MCF 10A (cell line): Measurements from ENCODE around the gene NAA10. TPM values are rescaled to one million over a fixed set of nuclear protein-coding genes. Genes with fewer than 3 reads are reported as not detected.

Experiments
- BruUV-seq: library from RNA; stranded (reverse); fragments of 400-500 nt; replicated peaks from 2 replicates; lab custom pipeline; 2021; lab: Mats Ljungman, UMichigan
- CTCF ChIA-PET: fragments of 300-600 bp; sonication (Branson Sonifier 250); formaldehyde crosslinking; extraction: SDS; loops from one replicate; lab custom pipeline; 2021; ENCODE audit warnings: antibody characterized with exemption, inconsistent platforms; lab: Yijun Ruan, JAX
- POLR2A ChIA-PET: fragments of 300-600, 350-650 bp; sonication (Branson Sonifier 250); formaldehyde crosslinking; extraction: SDS; loops from one replicate; lab custom pipeline; 2020; ENCODE audit warnings: antibody characterized with exemption, inconsistent platforms; lab: Yijun Ruan, JAX
- DNase-seq: peaks from one replicate; pipeline ENCODE4 v3.0.0-alpha.2; 2018; ENCODE audit not compliant: unreplicated experiment
- H3K27ac Mint-ChIP-seq: one replicate; pipeline ENCODE4 v1.8.0; 2022; ENCODE audit warnings: mild to moderate bottlenecking, low read depth, mixed read lengths; ENCODE audit not compliant: unreplicated experiment
- H3K27me3 Mint-ChIP-seq: one replicate; pipeline ENCODE4 v1.8.0; 2022; ENCODE audit warnings: mixed read lengths; ENCODE audit not compliant: insufficient read depth, unreplicated experiment
- H3K36me3 Mint-ChIP-seq: one replicate; pipeline ENCODE4 v1.8.0; 2022; ENCODE audit warnings: mild to moderate bottlenecking, moderate library complexity, mixed read lengths; ENCODE audit not compliant: insufficient read depth, unreplicated experiment
- H3K4me1 Mint-ChIP-seq: one replicate; pipeline ENCODE4 v1.8.0; 2022; ENCODE audit warnings: mixed read lengths; ENCODE audit not compliant: insufficient read depth, unreplicated experiment
- H3K4me3 Mint-ChIP-seq: one replicate; pipeline ENCODE4 v1.8.0; 2022; ENCODE audit warnings: mild to moderate bottlenecking, moderate library complexity, mixed read lengths; ENCODE audit not compliant: unreplicated experiment
- H3K9me3 Mint-ChIP-seq: one replicate; pipeline ENCODE4 v1.8.0; 2022; ENCODE audit warnings: mixed read lengths; ENCODE audit not compliant: unreplicated experiment
- intact Hi-C: fragments of 100-400 bp; cut with micrococcal nuclease; formaldehyde crosslinking; loops from 2 replicates; pipeline ENCODE4 v1.14.1; 2022
- total RNA-seq: library from RNA; stranded (reverse); gene quantifications from 2 replicates; pipeline ENCODE4 v1.2.3, GENCODE V29; 2022
- TF ChIP-seq, protein P1 (sequence below): fragments of 200-600 bp; IDR thresholded peaks from one replicate; pipeline ENCODE4 v1.8.0; 2022; ENCODE audit warnings: antibody characterized with exemption, mild to moderate bottlenecking; ENCODE audit not compliant: unreplicated experiment

The NAA10 gene
- total RNA-seq, 1 experiment from 2014 or later: 166 TPM

DNA sequence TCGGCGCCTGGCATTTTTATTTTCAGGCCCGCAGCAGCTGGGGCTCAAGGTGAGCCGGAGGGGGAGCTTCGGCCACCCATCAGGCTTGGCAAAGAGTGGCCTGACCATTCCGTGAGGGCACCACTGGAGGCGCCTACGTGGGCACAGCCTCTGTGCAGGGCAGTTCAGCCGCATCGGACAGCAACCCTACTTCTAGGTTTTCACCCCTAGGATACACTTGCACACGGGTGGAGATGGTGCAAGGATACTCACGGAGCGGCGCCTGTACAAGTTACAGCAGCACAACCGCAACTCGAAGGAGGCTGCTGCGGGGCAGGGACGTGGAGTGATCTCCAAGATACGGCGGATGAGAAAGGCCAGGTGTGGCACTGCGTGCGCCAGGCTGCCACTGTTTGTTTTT, 25.9 kb upstream of the NAA10 start:
- peaks cover 62% of the 10 kb centered on the region for H3K36me3 Mint-ChIP-seq
- no peak overlapping the region for H3K4me3 Mint-ChIP-seq
- H3K27me3 Mint-ChIP-seq: no peaks in the 10 kb centered on the region
- ChIA-PET CTCF (interaction anchor here (0.6 to 3.2 kb wide), 2 partner anchors 14 kb away, joined by 4 to 18 read pairs; no protein-coding TSS in a partner anchor), POLR2A (no interaction called here)
- no peak overlapping the region for H3K27ac Mint-ChIP-seq
- BruUV-seq: no TSS peak
- H3K4me1 Mint-ChIP-seq: no peaks in the 10 kb centered on the region
- TF ChIP-seq, protein P1, sequence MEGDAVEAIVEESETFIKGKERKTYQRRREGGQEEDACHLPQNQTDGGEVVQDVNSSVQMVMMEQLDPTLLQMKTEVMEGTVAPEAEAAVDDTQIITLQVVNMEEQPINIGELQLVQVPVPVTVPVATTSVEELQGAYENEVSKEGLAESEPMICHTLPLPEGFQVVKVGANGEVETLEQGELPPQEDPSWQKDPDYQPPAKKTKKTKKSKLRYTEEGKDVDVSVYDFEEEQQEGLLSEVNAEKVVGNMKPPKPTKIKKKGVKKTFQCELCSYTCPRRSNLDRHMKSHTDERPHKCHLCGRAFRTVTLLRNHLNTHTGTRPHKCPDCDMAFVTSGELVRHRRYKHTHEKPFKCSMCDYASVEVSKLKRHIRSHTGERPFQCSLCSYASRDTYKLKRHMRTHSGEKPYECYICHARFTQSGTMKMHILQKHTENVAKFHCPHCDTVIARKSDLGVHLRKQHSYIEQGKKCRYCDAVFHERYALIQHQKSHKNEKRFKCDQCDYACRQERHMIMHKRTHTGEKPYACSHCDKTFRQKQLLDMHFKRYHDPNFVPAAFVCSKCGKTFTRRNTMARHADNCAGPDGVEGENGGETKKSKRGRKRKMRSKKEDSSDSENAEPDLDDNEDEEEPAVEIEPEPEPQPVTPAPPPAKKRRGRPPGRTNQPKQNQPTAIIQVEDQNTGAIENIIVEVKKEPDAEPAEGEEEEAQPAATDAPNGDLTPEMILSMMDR: no peak
- DNase-seq: no peak
- H3K9me3 Mint-ChIP-seq: no peaks in the 10 kb centered on the region
- intact Hi-C loops: no loop called here

DNA sequence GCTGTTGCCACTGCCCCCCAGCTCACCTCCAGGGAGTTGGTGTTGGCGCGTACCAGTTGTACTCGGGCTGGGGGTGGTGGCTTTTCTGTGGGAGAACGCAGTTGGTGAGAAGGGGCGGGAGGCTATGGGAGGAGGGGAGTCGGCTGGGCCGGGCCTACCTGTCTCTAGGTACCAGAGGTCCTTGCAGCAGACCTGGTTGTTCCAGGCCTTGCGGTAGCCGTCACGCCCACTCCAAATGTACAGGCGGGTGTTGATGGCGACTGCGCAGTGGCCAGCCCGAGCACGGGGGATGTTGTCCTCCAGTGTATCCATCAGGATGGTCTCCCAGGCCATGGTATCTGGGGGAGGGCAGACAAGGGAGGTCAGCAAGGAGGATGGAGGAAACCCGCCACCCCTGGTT, 25.2 kb upstream of the NAA10 start:
- ChIA-PET CTCF (interaction anchor here (0.6 kb wide), 1 partner anchor 13 kb away, joined by 4 read pairs; no protein-coding TSS in a partner anchor), POLR2A (no interaction called here)
- TF ChIP-seq, protein P1: no peak
- Mint-ChIP-seq H3K4me3 (no peak overlapping the region), H3K27me3 (no peaks in the 10 kb centered on the region), H3K9me3 (no peaks in the 10 kb centered on the region), H3K4me1 (no peaks in the 10 kb centered on the region), H3K36me3 (peaks cover 65% of the 10 kb centered on the region), H3K27ac (no peak overlapping the region)
- DNase-seq: no peak
- no TSS peak for BruUV-seq
- intact Hi-C loops: no loop called here

DNA sequence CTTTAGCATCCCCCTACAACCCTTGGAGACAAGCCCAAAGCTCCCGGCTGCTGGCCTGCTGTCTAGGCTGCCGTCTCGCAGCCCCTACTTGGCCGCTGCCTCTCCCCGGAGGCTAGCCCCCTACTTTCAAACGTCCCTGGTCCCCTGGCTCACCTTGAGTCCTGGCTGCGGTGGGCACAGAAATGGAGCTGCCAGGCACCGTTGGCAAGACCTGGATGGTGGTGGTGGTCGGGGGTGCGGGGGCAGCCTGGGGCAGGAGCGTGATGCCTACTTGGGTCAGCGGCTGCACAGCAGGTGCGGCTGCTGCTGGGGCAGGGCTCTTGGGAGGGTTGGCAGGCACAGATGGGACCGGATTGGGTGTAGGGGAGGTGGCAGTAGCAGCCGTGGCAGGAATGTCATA, 24.8 kb upstream of the NAA10 start:
- no peak overlapping the region for H3K27ac Mint-ChIP-seq
- no peaks in the 10 kb centered on the region for H3K4me1 Mint-ChIP-seq
- intact Hi-C loops: no loop called here
- ChIA-PET POLR2A (no interaction called here), CTCF (interaction anchor here (0.5 kb wide), 1 partner anchor 420 kb away, joined by 3 read pairs; no protein-coding TSS in a partner anchor)
- no peaks in the 10 kb centered on the region for H3K27me3 Mint-ChIP-seq
- TF ChIP-seq, protein P1: no peak
- no peak for DNase-seq
- BruUV-seq: no TSS peak
- no peak overlapping the region for H3K4me3 Mint-ChIP-seq
- H3K9me3 Mint-ChIP-seq: no peaks in the 10 kb centered on the region
- peaks cover 65% of the 10 kb centered on the region for H3K36me3 Mint-ChIP-seq

DNA sequence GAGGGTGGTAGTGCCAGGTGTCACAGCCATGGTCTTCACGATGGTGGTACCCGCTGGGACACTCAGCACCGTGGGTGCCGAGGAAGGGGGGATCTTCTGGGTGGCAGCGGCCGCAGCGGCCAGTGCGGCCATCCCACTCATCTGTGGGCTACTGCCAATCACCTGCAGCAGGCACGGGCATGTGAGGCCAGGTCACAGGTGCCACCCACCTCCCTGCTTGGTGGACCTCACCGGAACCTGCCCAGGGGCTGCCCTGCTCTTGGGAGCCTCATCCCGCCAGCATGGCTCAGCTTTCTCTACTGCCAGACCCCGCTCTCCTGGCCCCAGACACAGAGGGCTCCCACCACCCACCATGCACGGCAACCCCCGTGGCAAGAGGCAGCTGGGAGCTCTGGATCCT, 23.8 kb upstream of the NAA10 start:
- Mint-ChIP-seq H3K9me3 (no peaks in the 10 kb centered on the region), H3K27me3 (no peaks in the 10 kb centered on the region), H3K4me1 (no peaks in the 10 kb centered on the region), H3K36me3 (peaks cover 71% of the 10 kb centered on the region), H3K4me3 (no peak overlapping the region), H3K27ac (no peak overlapping the region)
- BruUV-seq: no TSS peak
- POLR2A ChIA-PET: interaction anchor here (0.7 kb wide), 1 partner anchor 274 kb away, joined by 4 read pairs; no protein-coding TSS in a partner anchor
- CTCF ChIA-PET: interaction anchor here (0.7 to 2.4 kb wide), 3 partner anchors 8 to 123 kb away, joined by 3 to 5 read pairs (median 4); no protein-coding TSS in a partner anchor
- intact Hi-C loops: no loop called here
- TF ChIP-seq, protein P1: no peak
- no peak for DNase-seq
